Measurements from ENCODE around the gene CPS1. TPM values are rescaled to one million over a fixed set of nuclear protein-coding genes. Genes with fewer than 3 reads are reported as not detected.

Gene CPS1
- total RNA-seq, 1 donor from 2014 or later: 4.9 TPM

GRCh38 chr2:210617732-210618330 lies 61.4 kb downstream of the CPS1 start:
- DNase-seq: no peak
- Histone ChIP-seq H3K4me3 (no peak overlapping the region), H3K27ac (replicated peaks) (no peak overlapping the region), H3K4me1 (no peaks in the 10 kb centered on the region), H3K27me3 (ENCODE audit: low read depth) (no peaks in the 10 kb centered on the region), H3K9me3 (replicated peaks) (no peaks in the 10 kb centered on the region), H3K36me3 (no peaks in the 10 kb centered on the region)
- intact Hi-C loops (cut with micrococcal nuclease): no loop called here
- TF ChIP-seq CTCF (IDR thresholded peaks at IDR 0.05; ENCODE audit: borderline replicate concordance): peak; percentile 61

GRCh38 chr2:210620456-210620855 lies 64.1 kb downstream of the CPS1 start:
- no peak overlapping the region for H3K4me3 ChIP-seq
- DNase-seq: no peak
- no peak overlapping the region for H3K27ac ChIP-seq (replicated peaks)
- no peaks in the 10 kb centered on the region for H3K9me3 ChIP-seq (replicated peaks)
- no peak for TF ChIP-seq CTCF (IDR thresholded peaks at IDR 0.05; ENCODE audit: borderline replicate concordance)
- H3K27me3 ChIP-seq (ENCODE audit: low read depth): no peaks in the 10 kb centered on the region
- no peaks in the 10 kb centered on the region for H3K36me3 ChIP-seq
- H3K4me1 ChIP-seq: no peaks in the 10 kb centered on the region
- intact Hi-C loops (cut with micrococcal nuclease): no loop called here

GRCh38 chr2:210623506-210623905 lies 67.1 kb downstream of the CPS1 start:
- no peak for DNase-seq
- H3K36me3 ChIP-seq: no peaks in the 10 kb centered on the region
- H3K9me3 ChIP-seq (replicated peaks): no peaks in the 10 kb centered on the region
- no peaks in the 10 kb centered on the region for H3K27me3 ChIP-seq (ENCODE audit: low read depth)
- intact Hi-C loops (cut with micrococcal nuclease): no loop called here
- no peak overlapping the region for H3K4me3 ChIP-seq
- H3K4me1 ChIP-seq: no peaks in the 10 kb centered on the region
- no peak overlapping the region for H3K27ac ChIP-seq (replicated peaks)
- TF ChIP-seq CTCF (IDR thresholded peaks at IDR 0.05; ENCODE audit: borderline replicate concordance): no peak

DNA sequence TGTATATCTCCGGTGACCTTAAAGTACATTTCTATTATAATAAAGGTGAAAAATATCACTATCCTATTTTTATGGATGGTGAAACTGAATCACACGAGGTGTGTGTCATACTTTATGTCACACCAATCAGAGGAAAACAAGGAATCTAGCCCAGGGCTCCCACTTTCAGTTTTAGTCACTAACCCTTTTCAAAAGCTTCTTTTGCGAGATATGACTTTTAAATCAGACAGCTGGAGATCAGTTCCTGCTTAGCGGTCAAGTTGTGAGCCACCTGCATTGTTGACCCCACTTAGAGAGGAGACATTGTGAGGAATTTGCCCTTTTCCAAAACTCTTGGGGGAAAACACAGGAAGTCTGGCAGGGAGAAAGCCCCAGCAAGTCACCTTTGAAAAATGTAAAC lies 70.5 kb downstream of the CPS1 start:
- Histone ChIP-seq H3K27me3 (ENCODE audit: low read depth) (no peaks in the 10 kb centered on the region), H3K9me3 (replicated peaks) (no peaks in the 10 kb centered on the region), H3K4me3 (no peak overlapping the region), H3K36me3 (no peaks in the 10 kb centered on the region), H3K27ac (replicated peaks) (no peak overlapping the region), H3K4me1 (no peaks in the 10 kb centered on the region)
- no peak for DNase-seq
- intact Hi-C loops (cut with micrococcal nuclease): no loop called here
- no peak for TF ChIP-seq CTCF (IDR thresholded peaks at IDR 0.05; ENCODE audit: borderline replicate concordance)

DNA sequence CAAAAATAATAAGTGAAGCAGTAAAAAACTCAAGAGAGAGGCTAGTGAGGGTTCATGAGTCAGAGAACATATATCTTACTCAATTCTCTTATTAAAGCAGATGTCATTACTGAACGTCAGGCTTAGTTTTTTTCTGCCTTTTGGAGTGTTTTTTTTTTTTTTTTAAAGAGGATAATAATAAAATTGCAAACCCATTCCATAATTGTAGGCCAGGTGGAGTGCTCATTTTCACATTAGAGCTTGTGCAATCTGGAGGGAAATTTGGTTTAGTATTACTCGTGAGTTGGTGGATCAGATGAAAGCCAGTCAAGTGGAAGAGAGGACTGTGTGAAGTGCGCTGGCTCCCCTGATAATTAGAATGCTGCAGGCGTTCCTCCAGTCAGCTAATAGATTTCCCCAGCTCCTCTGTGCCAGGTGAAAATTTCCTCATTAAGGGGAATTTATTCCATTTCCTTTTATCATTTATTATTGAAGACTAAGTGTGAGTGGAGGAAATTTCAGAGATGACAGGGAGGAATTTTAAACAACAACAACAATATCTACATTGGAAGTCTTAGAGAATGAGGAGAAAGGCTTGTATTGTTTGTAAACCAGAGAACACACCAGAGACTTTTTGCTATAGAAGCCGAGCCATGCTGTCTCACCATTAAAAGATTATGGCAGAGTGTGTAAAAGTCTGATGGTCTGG lies 74.6 kb downstream of the CPS1 start:
- Histone ChIP-seq H3K36me3 (no peaks in the 10 kb centered on the region), H3K9me3 (replicated peaks) (no peaks in the 10 kb centered on the region), H3K27me3 (ENCODE audit: low read depth) (no peaks in the 10 kb centered on the region), H3K4me3 (no peak overlapping the region), H3K27ac (replicated peaks) (no peak overlapping the region), H3K4me1 (no peaks in the 10 kb centered on the region)
- intact Hi-C loops (cut with micrococcal nuclease): no loop called here
- no peak for TF ChIP-seq CTCF (IDR thresholded peaks at IDR 0.05; ENCODE audit: borderline replicate concordance)
- DNase-seq: no peak

All from left ventricle myocardium inferior (tissue), 1 donor.